ENCODE results near the gene PRR22. TPM values are rescaled to one million over a fixed set of nuclear protein-coding genes. Genes with fewer than 3 reads are reported as not detected.

PRR22 gene
- total and polyA plus RNA-seq, 9 of the 15 experiments (the other 6 are each of a cell fraction or from before 2014, with no cell fraction given) = 0.03 to 12.0 (median 2.0) TPM; not detected in 1

- Histone ChIP-seq H4K20me1 (replicated peaks; ENCODE audit: control insufficient read depth, insufficient read depth, low read length) (0 out of 2 replicates have a peak, but pooled peaks cover 11% of the 10 kb centered on the region), H3K4me2 (ENCODE audit: insufficient read depth, low read length) (no peak overlapping the region), H3K27ac (ENCODE audit: extremely low read depth, low read depth, low read length) (no peak overlapping the region), H3K36me3 (ENCODE audit: control insufficient read depth, insufficient read depth, low read length) (no peaks in the 10 kb centered on the region), H3K9me1 (ENCODE audit: control insufficient read depth, insufficient read depth, low read length) (no peaks in the 10 kb centered on the region), H2AFZ (ENCODE audit: low read depth, low read length) (no peak overlapping the region), H3K4me3 (no peak overlapping the region), H3K79me2 (ENCODE audit: control insufficient read depth, insufficient read depth, low read length) (no peaks in the 10 kb centered on the region), H3K27me3 (ENCODE audit: control insufficient read depth in 2 of 2, insufficient read depth in 2 of 2, low read length in 2 of 2) (no peaks in the 10 kb centered on the region), H3K9me3 (replicated peaks; ENCODE audit: control insufficient read depth, insufficient read depth, low read depth, low read length) (no peaks in the 10 kb centered on the region), H3K9ac (ENCODE audit: insufficient read depth in 1 of 2, low read depth in 2 of 2, low read length in 2 of 2) (peak overlapping the region in 1 of 2 experiments; percentile 73; a peak in 2 of 4 replicates), H3K4me1 (replicated peaks in 1 of 2; ENCODE audit: control insufficient read depth in 2 of 2, insufficient read depth in 2 of 2, low read length in 2 of 2) (peaks cover 36 to 74% of the 10 kb centered on the region in 2 experiments)
- CTCF ChIA-PET (ENCODE audit: low intra/inter-chr PET ratio) = no interaction called here
- DNase-seq (ENCODE audit: extremely low read depth in 1 of 4, low spot score in 3 of 4) = peak in 2 of 4 experiments; percentile 29 to 43
- in situ Hi-C loops (cut with MboI) (loop anchor here (5.0 kb wide), 2 partner anchors 92 to 222 kb away; no protein-coding TSS in a partner anchor), intact Hi-C loops (cut with micrococcal nuclease) (loop anchor here (5.0 to 10.0 kb wide), 2 partner anchors 184 to 222 kb away; no protein-coding TSS in a partner anchor)
- ATAC-seq = no peak
- FAIRE-seq = no peak
- no TSS peak for BruUV-seq (replicated peaks)
- WGBS (ENCODE audit: insufficient coverage, low coverage, missing lambda C conversion rate) = 61% methylated on average over 15 of the region's 17 CpGs
- POLR2A ChIA-PET = interaction anchor here (0.6 to 1.3 kb wide), 4 partner anchors 9 to 221 kb away, joined by 3 to 11 read pairs (median 4); partner anchors contain the start of genes DUS3L and NDUFA11
- TF ChIP-seq NFATC3 (IDR thresholded peaks at IDR 0.05) (no peak), RNF2 (IDR thresholded peaks at IDR 0.05) (no peak), DACH1 (IDR thresholded peaks at IDR 0.05; ENCODE audit: partially characterized antibody) (no peak), ZNF324 (CRISPR knock-in tag; IDR thresholded peaks at IDR 0.05) (no peak), TCF3 (CRISPR knock-in tag; IDR thresholded peaks at IDR 0.05) (no peak), CEBPB (tag; IDR thresholded peaks at IDR 0.05) (peak; percentile 55), PRPF4 (IDR thresholded peaks at IDR 0.05; ENCODE audit: insufficient read depth, low read depth, low read length, poor library complexity, severe bottlenecking) (no peak), U2AF1 (optimal IDR thresholded peaks at IDR 0.05; ENCODE audit: low read depth, low read length) (no peak), ZSCAN29 (IDR thresholded peaks at IDR 0.05) (no peak), PCBP1 (IDR thresholded peaks at IDR 0.05; ENCODE audit: low read depth, low read length, poor library complexity, severe bottlenecking) (no peak), HMGXB4 (CRISPR knock-in tag; IDR thresholded peaks at IDR 0.05) (no peak), FOXM1 (IDR thresholded peaks at IDR 0.05; ENCODE audit: low read depth) (no peak), FOXM1 (CRISPR knock-in tag; IDR thresholded peaks at IDR 0.05; ENCODE audit: low read depth) (no peak), ZNF444 (CRISPR knock-in tag; IDR thresholded peaks at IDR 0.05) (no peak)
- TF ChIP-seq, protein P1, sequence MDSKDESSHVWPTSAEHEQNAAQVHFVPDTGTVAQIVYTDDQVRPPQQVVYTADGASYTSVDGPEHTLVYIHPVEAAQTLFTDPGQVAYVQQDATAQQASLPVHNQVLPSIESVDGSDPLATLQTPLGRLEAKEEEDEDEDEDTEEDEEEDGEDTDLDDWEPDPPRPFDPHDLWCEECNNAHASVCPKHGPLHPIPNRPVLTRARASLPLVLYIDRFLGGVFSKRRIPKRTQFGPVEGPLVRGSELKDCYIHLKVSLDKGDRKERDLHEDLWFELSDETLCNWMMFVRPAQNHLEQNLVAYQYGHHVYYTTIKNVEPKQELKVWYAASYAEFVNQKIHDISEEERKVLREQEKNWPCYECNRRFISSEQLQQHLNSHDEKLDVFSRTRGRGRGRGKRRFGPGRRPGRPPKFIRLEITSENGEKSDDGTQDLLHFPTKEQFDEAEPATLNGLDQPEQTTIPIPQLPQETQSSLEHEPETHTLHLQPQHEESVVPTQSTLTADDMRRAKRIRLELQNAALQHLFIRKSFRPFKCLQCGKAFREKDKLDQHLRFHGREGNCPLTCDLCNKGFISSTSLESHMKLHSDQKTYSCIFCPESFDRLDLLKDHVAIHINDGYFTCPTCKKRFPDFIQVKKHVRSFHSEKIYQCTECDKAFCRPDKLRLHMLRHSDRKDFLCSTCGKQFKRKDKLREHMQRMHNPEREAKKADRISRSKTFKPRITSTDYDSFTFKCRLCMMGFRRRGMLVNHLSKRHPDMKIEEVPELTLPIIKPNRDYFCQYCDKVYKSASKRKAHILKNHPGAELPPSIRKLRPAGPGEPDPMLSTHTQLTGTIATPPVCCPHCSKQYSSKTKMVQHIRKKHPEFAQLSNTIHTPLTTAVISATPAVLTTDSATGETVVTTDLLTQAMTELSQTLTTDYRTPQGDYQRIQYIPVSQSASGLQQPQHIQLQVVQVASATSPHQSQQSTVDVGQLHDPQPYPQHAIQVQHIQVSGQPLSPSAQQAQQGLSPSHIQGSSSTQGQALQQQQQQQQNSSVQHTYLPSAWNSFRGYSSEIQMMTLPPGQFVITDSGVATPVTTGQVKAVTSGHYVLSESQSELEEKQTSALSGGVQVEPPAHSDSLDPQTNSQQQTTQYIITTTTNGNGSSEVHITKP (IDR thresholded peaks at IDR 0.05; ENCODE audit: partially characterized antibody) = no peak
- TF ChIP-seq, protein P2, sequence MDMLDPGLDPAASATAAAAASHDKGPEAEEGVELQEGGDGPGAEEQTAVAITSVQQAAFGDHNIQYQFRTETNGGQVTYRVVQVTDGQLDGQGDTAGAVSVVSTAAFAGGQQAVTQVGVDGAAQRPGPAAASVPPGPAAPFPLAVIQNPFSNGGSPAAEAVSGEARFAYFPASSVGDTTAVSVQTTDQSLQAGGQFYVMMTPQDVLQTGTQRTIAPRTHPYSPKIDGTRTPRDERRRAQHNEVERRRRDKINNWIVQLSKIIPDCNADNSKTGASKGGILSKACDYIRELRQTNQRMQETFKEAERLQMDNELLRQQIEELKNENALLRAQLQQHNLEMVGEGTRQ (CRISPR knock-in tag; IDR thresholded peaks at IDR 0.05) = peak; percentile 42; the same call in 1 of the 2 replicates
Observed at GRCh38 chr19:5800361-5801270, 16.1 kb upstream of the PRR22 start.

Data from K562 (cell line).